Heart right ventricle (tissue), 16 donors: ENCODE measurements around the gene OS9. TPM values are rescaled to one million over a fixed set of nuclear protein-coding genes. Genes with fewer than 3 reads are reported as not detected.

Experiments
- ATAC-seq, 8 donors: fragments of 200-7000 bp; cut with Tn5 transposase; one replicate each; pipeline ENCODE4 v1.9.1; 2020; ENCODE audit warnings: mild to moderate bottlenecking in 8 of 8, moderate library complexity in 8 of 8, moderate number of reproducible peaks in 1 of 8
- DNase-seq, 2 donors: peaks; one replicate each; pipeline ENCODE4 v3.0.0-alpha.2; 2020
- H3K27ac ChIP-seq, 10 donors: fragments of 200-600 bp; sonication (generic) in 2 of 10; one replicate each; pipeline versions ENCODE4 v1.5.0 to v1.8.0; 2020 to 2022; ENCODE audit warnings: mild to moderate bottlenecking in 3 of 10
- H3K27me3 ChIP-seq, 7 donors: fragments of 200-600 bp; one replicate each; pipeline ENCODE4 v1.8.0; 2021 to 2022; ENCODE audit warnings: mild to moderate bottlenecking in 2 of 7
- H3K36me3 ChIP-seq, 9 donors: fragments of 200-600 bp; sonication (generic) in 1 of 9; one replicate each; pipeline versions ENCODE4 v1.5.0 to v1.8.0; 2020 to 2022; ENCODE audit warnings: mild to moderate bottlenecking in 2 of 9
- H3K4me1 ChIP-seq, 9 donors: fragments of 200-600 bp; sonication (generic) in 1 of 9; one replicate each; pipeline versions ENCODE4 v1.5.0 to v1.8.0; 2020 to 2022; ENCODE audit warnings: mild to moderate bottlenecking in 4 of 9
- H3K4me3 ChIP-seq, 10 donors: fragments of 200-600 bp; sonication (generic) in 2 of 10; one replicate each; pipeline versions ENCODE4 v1.5.0 to v1.8.0; 2020 to 2022; ENCODE audit warnings: mild to moderate bottlenecking in 7 of 10, moderate library complexity in 2 of 10
- H3K9me3 ChIP-seq, 11 donors: fragments of 200-600 bp in 10 of 11; sonication (generic) in 2 of 11; one replicate each; pipeline versions ENCODE4 v1.5.0 to v1.8.0; 2013 to 2022; ENCODE audit warnings: mild to moderate bottlenecking in 2 of 11, control low read depth in 1 of 11, moderate library complexity in 1 of 11
- CTCF ChIP-seq, 9 donors: fragments of 200-600 bp; sonication (generic) in 2 of 9; IDR thresholded peaks; one replicate each; pipeline versions ENCODE4 v1.5.0 to v1.8.0; 2021 to 2022; ENCODE audit warnings: antibody characterized with exemption in 9 of 9, mild to moderate bottlenecking in 5 of 9, moderate library complexity in 1 of 9
- WGBS, 2 donors: extraction: QIAGEN DNeasy Blood & Tissue Kit; methylation state at CpG; one replicate each; pipeline ENCODE4 v1.1.7; 2013; ENCODE audit warnings: inconsistent platforms in 1 of 2; 5-methylcytosine and 5-hydroxymethylcytosine counted together
- intact Hi-C, 10 donors: fragments of 100-400 bp; cut with DNase I; formaldehyde crosslinking; loops; one replicate each; pipeline versions ENCODE4 v1.11.1 to v1.14.2; 2022
- polyA plus RNA-seq, 2 donors: library from polyadenylated mRNA; stranded (reverse); fragments of 200-250 nt; gene quantifications; one replicate each; pipeline ENCODE4 v1.2.3, GENCODE V29; 2013
- total RNA-seq, 10 donors: library from RNA; stranded (reverse); fragmentation: NEBNext Ultra II Directional in 3 of 10; extraction: Animal tissue kit (Norgen Biotek cat#: 25700) in 3 of 10; gene quantifications; one replicate each; pipeline versions ENCODE4 v1.2.1 to v1.2.4, GENCODE V29; 2021 to 2023
- donor health status: Arrhythmogenic right ventricular cardiomyopathy.
- donor health status: ischemic (EF 13 %, LVEDD 7.1; RV severe dilation, severe dysfunction).
- donor health status: healthy with polysubstance abuse.
- donor health status: DM: no; HTN: yes; CAD: no.
- donor health status: DM: no; HTN: no; CAD: no.
- donor health status: ischemic (EF 25% LVEDD 6.9; RV normal size, moderate dysfunction).
- donor health status: ischemic (EF 25% LVEDD 5.7; RV mildly dilated, moderate dysfunction).
- donor health status: healthy.
- donor health status: DM: yes; HTN: yes; CAD: no.
- donor health status: Ischemic cardiomyopathy.
- donor health status: ischemic (EF 35%, LVEDD 5.7; RV mildly dilated, moderate dysfunction).
- donor health status: nonischemic (EF 11% LVEDD 7.7; RV severe dilation, severe dysfunction).
- donor health status: DM: yes; HTN: yes; CAD: no.
- donor health status: PGD.
- donor health status: ischemic (EF 29% LVEDD 5.4; RV normal size, mild dysfunction).
- donor health status: nonischemic (EF 23%, LVEDD 6.1; RV moderate dilation, normal function).

Gene OS9
- total and polyA plus RNA-seq, 12 donors: 84.9 to 181 (median 113) TPM

- H3K36me3 ChIP-seq: peaks cover 0 to 41% (median 0%) of the 10 kb centered on the region in 9 donors
- H3K4me1 ChIP-seq: peaks cover 19 to 58% (median 34%) of the 10 kb centered on the region in 9 donors
- H3K27me3 ChIP-seq: peaks cover 13 to 89% (median 75%) of the 10 kb centered on the region in 7 donors
- 9 to 10% methylated on average over 28 to 31 of the region's 31 CpGs for WGBS, 2 donors
- H3K9me3 ChIP-seq: no peaks in the 10 kb centered on the region
- intact Hi-C loops: no loop called here
- H3K27ac ChIP-seq: peak overlapping the region; percentile 4 to 77 (median 47)
- ATAC-seq (no peak), DNase-seq (no peak)
- no peak for TF ChIP-seq CTCF (IDR thresholded peaks at IDR 0.05)
- peak overlapping the region; percentile 25 to 56 (median 50) for H3K4me3 ChIP-seq
Measured at GRCh38 chr12:57736741-57737466, 43.0 kb downstream of the OS9 start.

- intact Hi-C loops: no loop called here
- Histone ChIP-seq H3K4me3 (peak overlapping the region; percentile 25 to 56 (median 50)), H3K27me3 (peaks cover 13 to 84% (median 72%) of the 10 kb centered on the region in 7 donors), H3K4me1 (peaks cover 19 to 65% (median 34%) of the 10 kb centered on the region in 9 donors), H3K27ac (peak overlapping the region; percentile 7 to 77 (median 47)), H3K36me3 (peaks cover 0 to 33% (median 0%) of the 10 kb centered on the region in 9 donors), H3K9me3 (no peaks in the 10 kb centered on the region)
- no peak for DNase-seq
- TF ChIP-seq CTCF (IDR thresholded peaks at IDR 0.05): peak in 7 of 9 donors; percentile 18 to 56 (median 33)
- 3 to 12% methylated on average over 67 to 110 of the region's 110 CpGs for WGBS, 2 donors
- peak in 2 of 8 donors; percentile 4 to 13 for ATAC-seq
Measured at GRCh38 chr12:57737467-57738460, 43.8 kb downstream of the OS9 start.

GRCh38 chr12:57738661-57739237 lies 44.8 kb downstream of the OS9 start, which contains the start of gene AGAP2:
AGAP2 (minus strand) TSS chr12:57738742; CDS start chr12:57738246, 496 bp downstream.
- 2 to 13% methylated on average over 30 to 36 of the region's 36 CpGs for WGBS, 2 donors
- Histone ChIP-seq H3K36me3 (peaks cover 0 to 23% (median 0%) of the 10 kb centered on the region in 9 donors), H3K4me3 (peak within 1 kb of the TSS; percentile 25 to 56 (median 50)), H3K4me1 (peaks cover 19 to 66% (median 34%) of the 10 kb centered on the region in 9 donors), H3K9me3 (no peaks in the 10 kb centered on the region), H3K27ac (peak within 1 kb of the TSS; percentile 30 to 77 (median 59)), H3K27me3 (peaks cover 13 to 74% (median 63%) of the 10 kb centered on the region in 7 donors)
- no peak for TF ChIP-seq CTCF (IDR thresholded peaks at IDR 0.05)
- no peak for DNase-seq
- intact Hi-C loops: no loop called here
- peak in 2 of 8 donors; percentile 3 to 25 for ATAC-seq
